ENCODE measurements around the gene SULT4A1. TPM values are rescaled to one million over a fixed set of nuclear protein-coding genes. Genes with fewer than 3 reads are reported as not detected.

Gene SULT4A1
- total and polyA plus RNA-seq, 10 of the 15 experiments (the other 5 are each of a cell fraction or from before 2014, with no cell fraction given): not detected

DNA sequence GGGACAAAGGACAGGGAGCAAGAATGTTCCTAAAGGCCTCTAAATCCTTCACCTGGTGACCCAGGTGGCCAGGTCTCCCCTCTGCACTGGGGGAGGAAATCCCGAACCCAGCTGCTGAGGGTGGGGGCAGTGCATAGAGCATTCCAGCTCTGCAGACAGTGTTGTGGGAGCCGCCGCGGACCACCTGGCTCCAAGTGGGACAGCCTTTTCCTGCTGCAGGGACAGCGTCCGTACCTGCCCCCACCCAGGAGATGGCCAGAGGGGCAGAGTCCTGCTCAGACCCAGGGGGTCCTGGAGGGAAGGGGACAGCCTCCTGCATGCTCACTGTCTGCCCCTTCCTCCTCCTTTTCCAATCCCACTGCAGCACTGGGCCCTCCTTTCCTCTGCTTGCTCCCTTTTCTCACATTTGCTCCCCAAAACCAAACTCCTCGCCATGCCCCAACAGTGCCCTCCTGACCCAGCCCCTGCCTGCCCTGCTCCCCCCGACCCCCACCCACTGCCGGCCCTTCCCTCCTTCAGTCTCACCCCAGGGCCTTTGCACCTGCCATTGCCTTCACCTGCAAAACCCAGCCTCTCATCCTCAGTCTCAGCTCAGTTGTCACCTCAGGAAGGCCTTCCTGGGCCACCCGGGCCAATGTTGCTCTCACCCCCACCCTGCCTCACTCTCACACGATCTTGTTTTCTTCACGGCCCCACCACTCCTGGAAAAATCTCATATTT lies 16.7 kb upstream of the SULT4A1 start (continued):
- no peak for TF ChIP-seq POLR2AphosphoS5 (IDR thresholded peaks at IDR 0.05; ENCODE audit: low read length)
- no peak for TF ChIP-seq SP1 (IDR thresholded peaks at IDR 0.05; ENCODE audit: low read depth, low read length)
- TF ChIP-seq POLR2AphosphoS2 (IDR thresholded peaks at IDR 0.05; ENCODE audit: low read depth, low read length): no peak
- no peak for TF ChIP-seq HCFC1 (IDR thresholded peaks at IDR 0.05; ENCODE audit: low read length)
- no peak for TF ChIP-seq ESRRA (IDR thresholded peaks at IDR 0.05; ENCODE audit: low read length)
- no peak for TF ChIP-seq NR2F1 (conservative IDR thresholded peaks at IDR 0.05)
- TF ChIP-seq SMAD5 (IDR thresholded peaks at IDR 0.05; ENCODE audit: low read depth): no peak

DNA sequence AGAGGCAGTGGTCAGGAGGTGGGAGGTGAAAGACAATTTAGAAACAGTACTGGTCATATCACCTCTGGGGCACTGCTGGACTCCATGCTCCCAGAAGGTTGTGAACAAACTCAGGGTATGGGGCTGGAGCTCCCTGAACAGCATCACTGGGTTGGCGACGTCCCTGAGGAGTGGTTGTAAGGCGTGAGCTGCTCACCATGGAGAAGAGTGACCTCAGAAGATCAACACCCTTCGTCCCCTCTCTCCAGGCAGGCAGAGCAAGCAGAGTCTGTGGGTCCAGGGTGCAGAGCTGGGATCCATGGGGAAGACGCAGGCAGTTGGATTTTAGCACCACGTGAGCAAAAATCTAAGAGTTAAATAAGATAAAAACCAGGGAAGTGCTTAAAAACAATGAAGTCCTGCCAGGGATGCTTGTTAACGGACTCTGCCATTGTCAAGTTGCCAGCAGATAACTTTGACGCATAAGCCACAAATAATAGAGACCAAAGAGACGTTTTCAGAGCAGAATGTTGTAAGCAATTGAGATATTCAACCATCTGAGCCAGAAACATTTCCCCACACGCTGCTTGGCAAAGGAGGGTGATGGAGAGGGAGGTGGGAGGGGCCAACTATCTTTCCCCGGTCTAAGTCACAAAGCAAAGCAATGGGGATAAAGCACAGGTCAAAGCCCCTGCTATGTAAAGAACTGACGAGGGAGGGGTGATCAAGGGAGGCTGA lies 15.9 kb upstream of the SULT4A1 start:
- no TSS peak for BruUV-seq (replicated peaks)
- Histone ChIP-seq H3K36me3 (ENCODE audit: control insufficient read depth in 2 of 2, insufficient read depth in 2 of 2, low read length in 1 of 2) (no peaks in the 10 kb centered on the region), H3K4me2 (ENCODE audit: control insufficient read depth, insufficient read depth) (no peak overlapping the region), H3K27ac (ENCODE audit: control insufficient read depth, insufficient read depth) (no peak overlapping the region), H2AFZ (ENCODE audit: control insufficient read depth, low read depth, low read length) (no peak overlapping the region), H3K9ac (ENCODE audit: control insufficient read depth, insufficient read depth, low read length) (no peak overlapping the region), H3K9me3 (replicated peaks; ENCODE audit: control insufficient read depth, insufficient read depth, low read length) (no peaks in the 10 kb centered on the region), H3K27me3 (replicated peaks in 1 of 2; ENCODE audit: control insufficient read depth in 2 of 2, insufficient read depth in 2 of 2, low read length in 1 of 2) (peaks cover 2 to 3% of the 10 kb centered on the region in 2 experiments; a peak in 1 of 4 replicates), H3K79me2 (ENCODE audit: control insufficient read depth, insufficient read depth, low read length) (no peaks in the 10 kb centered on the region), H3K4me1 (ENCODE audit: control insufficient read depth, insufficient read depth, low read length) (no peaks in the 10 kb centered on the region), H4K20me1 (ENCODE audit: control insufficient read depth, insufficient read depth) (no peaks in the 10 kb centered on the region), H3K4me3 (no peak overlapping the region)
- DNase-seq (ENCODE audit: low read depth, low spot score) (no peak), ATAC-seq (no peak), FAIRE-seq (no peak)
- ChIA-PET SMC1A (ENCODE audit: uncharacterized antibody, unreplicated experiment) (no interaction called here), POLR2A (no interaction called here), RAD21 (ENCODE audit: unreplicated experiment) (no interaction called here), CTCF (no interaction called here)
- intact Hi-C loops (cut with micrococcal nuclease; ENCODE audit: unreplicated experiment): no loop called here
- in situ Hi-C loops (cut with MboI): no loop called here
- 6% methylated on average over 12 of the region's 12 CpGs for WGBS (ENCODE audit: insufficient coverage, insufficient replicate concordance, low lambda C conversion rate, missing lambda C conversion rate)
- no peak for TF ChIP-seq PAX5 (IDR thresholded peaks at IDR 0.05; ENCODE audit: borderline replicate concordance, low read depth, low read length)
- no peak for TF ChIP-seq TCF12 (IDR thresholded peaks at IDR 0.05; ENCODE audit: low read depth, low read length)
- no peak for TF ChIP-seq CREM (IDR thresholded peaks at IDR 0.05; ENCODE audit: low read depth)
- no peak for TF ChIP-seq SIX5 (IDR thresholded peaks at IDR 0.05; ENCODE audit: low read depth, low read length, severe bottlenecking)
- TF ChIP-seq EP300 (IDR thresholded peaks at IDR 0.05; ENCODE audit: borderline replicate concordance in 1 of 2, control insufficient read depth in 1 of 2, low read depth in 2 of 2, low read length in 2 of 2): no peak
- no peak for TF ChIP-seq NFYB (IDR thresholded peaks at IDR 0.05; ENCODE audit: insufficient read depth, low read depth, low read length)
- no peak for TF ChIP-seq ZNF207 (IDR thresholded peaks at IDR 0.05; ENCODE audit: borderline replicate concordance)
- no peak for TF ChIP-seq FOXM1 (IDR thresholded peaks at IDR 0.05; ENCODE audit: low read depth, low read length)
- no peak for TF ChIP-seq CBX5 (IDR thresholded peaks at IDR 0.05; ENCODE audit: low read depth)
- no peak for TF ChIP-seq CBX3 (IDR thresholded peaks at IDR 0.05; ENCODE audit: borderline replicate concordance, low read depth)
- no peak for TF ChIP-seq LARP7 (IDR thresholded peaks at IDR 0.05)
- TF ChIP-seq NBN (IDR thresholded peaks at IDR 0.05): no peak
- TF ChIP-seq KAT2A (conservative IDR thresholded peaks at IDR 0.05; ENCODE audit: control insufficient read depth, low read depth, low read length): no peak
- TF ChIP-seq STAT3 (IDR thresholded peaks at IDR 0.05; ENCODE audit: low read depth, low read length): no peak
- no peak for TF ChIP-seq POU2F2 (IDR thresholded peaks at IDR 0.05; ENCODE audit: borderline replicate concordance, low read depth, low read length)
- no peak for TF ChIP-seq NFXL1 (IDR thresholded peaks at IDR 0.05; ENCODE audit: borderline replicate concordance)
- TF ChIP-seq CBFB (IDR thresholded peaks at IDR 0.05; ENCODE audit: low read depth): no peak
- TF ChIP-seq, protein P1, sequence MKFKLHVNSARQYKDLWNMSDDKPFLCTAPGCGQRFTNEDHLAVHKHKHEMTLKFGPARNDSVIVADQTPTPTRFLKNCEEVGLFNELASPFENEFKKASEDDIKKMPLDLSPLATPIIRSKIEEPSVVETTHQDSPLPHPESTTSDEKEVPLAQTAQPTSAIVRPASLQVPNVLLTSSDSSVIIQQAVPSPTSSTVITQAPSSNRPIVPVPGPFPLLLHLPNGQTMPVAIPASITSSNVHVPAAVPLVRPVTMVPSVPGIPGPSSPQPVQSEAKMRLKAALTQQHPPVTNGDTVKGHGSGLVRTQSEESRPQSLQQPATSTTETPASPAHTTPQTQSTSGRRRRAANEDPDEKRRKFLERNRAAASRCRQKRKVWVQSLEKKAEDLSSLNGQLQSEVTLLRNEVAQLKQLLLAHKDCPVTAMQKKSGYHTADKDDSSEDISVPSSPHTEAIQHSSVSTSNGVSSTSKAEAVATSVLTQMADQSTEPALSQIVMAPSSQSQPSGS (IDR thresholded peaks at IDR 0.05; ENCODE audit: low read length): no peak

Data from GM12878 (cell line).